Measurements from ENCODE around the gene ASNS. TPM values are rescaled to one million over a fixed set of nuclear protein-coding genes. Genes with fewer than 3 reads are reported as not detected.

Gene ASNS
- polyA plus RNA-seq, 1 of the 3 experiments (the other 2 are of a cell fraction), result 11.8 TPM

DNA sequence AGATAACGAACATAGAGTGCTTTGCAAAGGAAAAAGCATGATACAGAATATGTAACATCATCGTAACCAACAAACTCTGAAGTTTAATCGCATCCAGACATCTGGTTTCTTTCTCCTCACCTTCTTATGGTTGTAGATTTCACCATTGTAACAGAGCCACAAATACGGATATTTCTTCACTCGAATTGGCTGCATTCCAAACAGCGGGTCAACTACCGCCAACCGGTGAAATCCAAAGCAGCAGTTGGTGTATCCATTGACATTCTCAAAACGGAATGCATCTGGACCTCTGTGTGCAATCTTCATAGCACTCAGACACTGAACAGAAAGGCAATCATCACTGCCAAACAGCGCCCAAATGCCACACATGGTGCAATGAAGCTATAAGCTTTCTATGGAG, 3.4 kb downstream of the ASNS start:
- no peak for DNase-seq
- Histone ChIP-seq H3K79me2 (ENCODE audit: insufficient read depth) (peaks cover 3% of the 10 kb centered on the region), H3K9ac (no peak overlapping the region), H3K4me1 (ENCODE audit: control insufficient read depth in 1 of 2, insufficient read depth in 2 of 2, low read depth in 1 of 2, low read length in 1 of 2) (peaks cover 4 to 6% of the 10 kb centered on the region in 2 experiments; a peak in 3 of 4 replicates), H3K4me2 (no peak overlapping the region), H3K27ac (ENCODE audit: low read depth in 2 of 2, low read length in 1 of 2) (no peak overlapping the region), H3K9me3 (no peaks in the 10 kb centered on the region), H3K9me2 (no peaks in the 10 kb centered on the region), H3K4me3 (ENCODE audit: low read depth in 2 of 2, low read length in 1 of 2) (no peak overlapping the region), H2AFZ (ENCODE audit: low read depth) (no peak overlapping the region), H3K36me3 (replicated peaks in 1 of 2; ENCODE audit: control insufficient read depth in 1 of 2, insufficient read depth in 2 of 2, low read length in 1 of 2) (peaks cover 15 to 46% of the 10 kb centered on the region in 2 experiments), H3F3A (replicated peaks; ENCODE audit: insufficient read depth) (no peaks in the 10 kb centered on the region), H4K20me1 (ENCODE audit: insufficient read depth) (no peaks in the 10 kb centered on the region), H3K27me3 (ENCODE audit: insufficient read depth) (no peaks in the 10 kb centered on the region)
- 90% methylated on average over 10 of the region's 10 CpGs for WGBS (ENCODE audit: low lambda C conversion rate)
- POLR2A ChIA-PET, result interaction anchor here (0.6 kb wide), 1 partner anchor 14 kb away, joined by 3 read pairs; no protein-coding TSS in a partner anchor
- TF ChIP-seq, protein P1, sequence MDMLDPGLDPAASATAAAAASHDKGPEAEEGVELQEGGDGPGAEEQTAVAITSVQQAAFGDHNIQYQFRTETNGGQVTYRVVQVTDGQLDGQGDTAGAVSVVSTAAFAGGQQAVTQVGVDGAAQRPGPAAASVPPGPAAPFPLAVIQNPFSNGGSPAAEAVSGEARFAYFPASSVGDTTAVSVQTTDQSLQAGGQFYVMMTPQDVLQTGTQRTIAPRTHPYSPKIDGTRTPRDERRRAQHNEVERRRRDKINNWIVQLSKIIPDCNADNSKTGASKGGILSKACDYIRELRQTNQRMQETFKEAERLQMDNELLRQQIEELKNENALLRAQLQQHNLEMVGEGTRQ (IDR thresholded peaks at IDR 0.05; ENCODE audit: borderline replicate concordance, low read depth, low read length), result no peak
- TF ChIP-seq POLR2AphosphoS5 (IDR thresholded peaks at IDR 0.05; ENCODE audit: low read depth, low read length), result no peak
- no peak for TF ChIP-seq FOXJ3 (CRISPR knock-in tag; IDR thresholded peaks at IDR 0.05)
- no peak for TF ChIP-seq RAD21 (IDR thresholded peaks at IDR 0.05; ENCODE audit: low read length)
- TF ChIP-seq TAF1 (IDR thresholded peaks at IDR 0.05; ENCODE audit: borderline replicate concordance, low read depth, low read length), result no peak
- TF ChIP-seq, protein P2, sequence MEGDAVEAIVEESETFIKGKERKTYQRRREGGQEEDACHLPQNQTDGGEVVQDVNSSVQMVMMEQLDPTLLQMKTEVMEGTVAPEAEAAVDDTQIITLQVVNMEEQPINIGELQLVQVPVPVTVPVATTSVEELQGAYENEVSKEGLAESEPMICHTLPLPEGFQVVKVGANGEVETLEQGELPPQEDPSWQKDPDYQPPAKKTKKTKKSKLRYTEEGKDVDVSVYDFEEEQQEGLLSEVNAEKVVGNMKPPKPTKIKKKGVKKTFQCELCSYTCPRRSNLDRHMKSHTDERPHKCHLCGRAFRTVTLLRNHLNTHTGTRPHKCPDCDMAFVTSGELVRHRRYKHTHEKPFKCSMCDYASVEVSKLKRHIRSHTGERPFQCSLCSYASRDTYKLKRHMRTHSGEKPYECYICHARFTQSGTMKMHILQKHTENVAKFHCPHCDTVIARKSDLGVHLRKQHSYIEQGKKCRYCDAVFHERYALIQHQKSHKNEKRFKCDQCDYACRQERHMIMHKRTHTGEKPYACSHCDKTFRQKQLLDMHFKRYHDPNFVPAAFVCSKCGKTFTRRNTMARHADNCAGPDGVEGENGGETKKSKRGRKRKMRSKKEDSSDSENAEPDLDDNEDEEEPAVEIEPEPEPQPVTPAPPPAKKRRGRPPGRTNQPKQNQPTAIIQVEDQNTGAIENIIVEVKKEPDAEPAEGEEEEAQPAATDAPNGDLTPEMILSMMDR (IDR thresholded peaks at IDR 0.05), result no peak
- TF ChIP-seq, protein P3, sequence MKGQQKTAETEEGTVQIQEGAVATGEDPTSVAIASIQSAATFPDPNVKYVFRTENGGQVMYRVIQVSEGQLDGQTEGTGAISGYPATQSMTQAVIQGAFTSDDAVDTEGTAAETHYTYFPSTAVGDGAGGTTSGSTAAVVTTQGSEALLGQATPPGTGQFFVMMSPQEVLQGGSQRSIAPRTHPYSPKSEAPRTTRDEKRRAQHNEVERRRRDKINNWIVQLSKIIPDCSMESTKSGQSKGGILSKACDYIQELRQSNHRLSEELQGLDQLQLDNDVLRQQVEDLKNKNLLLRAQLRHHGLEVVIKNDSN (IDR thresholded peaks at IDR 0.05; ENCODE audit: borderline replicate concordance, low read depth), result no peak
- TF ChIP-seq, protein P4, sequence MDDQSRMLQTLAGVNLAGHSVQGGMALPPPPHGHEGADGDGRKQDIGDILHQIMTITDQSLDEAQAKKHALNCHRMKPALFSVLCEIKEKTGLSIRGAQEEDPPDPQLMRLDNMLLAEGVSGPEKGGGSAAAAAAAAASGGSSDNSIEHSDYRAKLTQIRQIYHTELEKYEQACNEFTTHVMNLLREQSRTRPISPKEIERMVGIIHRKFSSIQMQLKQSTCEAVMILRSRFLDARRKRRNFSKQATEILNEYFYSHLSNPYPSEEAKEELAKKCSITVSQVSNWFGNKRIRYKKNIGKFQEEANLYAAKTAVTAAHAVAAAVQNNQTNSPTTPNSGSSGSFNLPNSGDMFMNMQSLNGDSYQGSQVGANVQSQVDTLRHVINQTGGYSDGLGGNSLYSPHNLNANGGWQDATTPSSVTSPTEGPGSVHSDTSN (IDR thresholded peaks at IDR 0.05), result no peak
- TF ChIP-seq MEF2A (IDR thresholded peaks at IDR 0.05; ENCODE audit: borderline replicate concordance, low read depth), result no peak
- TF ChIP-seq TCF12 (IDR thresholded peaks at IDR 0.05), result no peak
- TF ChIP-seq, protein P5, sequence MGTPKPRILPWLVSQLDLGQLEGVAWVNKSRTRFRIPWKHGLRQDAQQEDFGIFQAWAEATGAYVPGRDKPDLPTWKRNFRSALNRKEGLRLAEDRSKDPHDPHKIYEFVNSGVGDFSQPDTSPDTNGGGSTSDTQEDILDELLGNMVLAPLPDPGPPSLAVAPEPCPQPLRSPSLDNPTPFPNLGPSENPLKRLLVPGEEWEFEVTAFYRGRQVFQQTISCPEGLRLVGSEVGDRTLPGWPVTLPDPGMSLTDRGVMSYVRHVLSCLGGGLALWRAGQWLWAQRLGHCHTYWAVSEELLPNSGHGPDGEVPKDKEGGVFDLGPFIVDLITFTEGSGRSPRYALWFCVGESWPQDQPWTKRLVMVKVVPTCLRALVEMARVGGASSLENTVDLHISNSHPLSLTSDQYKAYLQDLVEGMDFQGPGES (IDR thresholded peaks at IDR 0.05; ENCODE audit: low read depth, low read length), result no peak
- no peak for TF ChIP-seq RCOR1 (IDR thresholded peaks at IDR 0.05; ENCODE audit: low read length)
- TF ChIP-seq ELF1 (IDR thresholded peaks at IDR 0.05), result no peak
- no peak for TF ChIP-seq SMC3 (IDR thresholded peaks at IDR 0.05; ENCODE audit: low read depth, low read length)
- no peak for TF ChIP-seq NRF1 (IDR thresholded peaks at IDR 0.05; ENCODE audit: low read depth, low read length)
- TF ChIP-seq FOXM1 (IDR thresholded peaks at IDR 0.05; ENCODE audit: low read depth), result no peak
- TF ChIP-seq GABPA (IDR thresholded peaks at IDR 0.05; ENCODE audit: low read depth), result no peak
- TF ChIP-seq FOSL2 (IDR thresholded peaks at IDR 0.05; ENCODE audit: borderline replicate concordance, low read depth), result no peak
- TF ChIP-seq MXI1 (IDR thresholded peaks at IDR 0.05; ENCODE audit: low read depth, low read length), result no peak
- no peak for TF ChIP-seq YY1 (IDR thresholded peaks at IDR 0.05; ENCODE audit: low read depth)
- CTCF ChIA-PET, result interaction anchor here (0.9 kb wide), 1 partner anchor 12 kb away, joined by 4 read pairs; no protein-coding TSS in a partner anchor

Data from SK-N-SH (cell line).